HEK293T (cell line): Measurements from ENCODE around the gene APBB2.

ENCODE experiments used
- CTCF ChIA-PET: fragments of 350-600 bp; formaldehyde crosslinking; extraction: SDS; loops from one replicate; lab custom pipeline; 2021; ENCODE audit warnings: antibody characterized with exemption, inconsistent platforms; lab: Yijun Ruan, JAX
- POLR2A ChIA-PET: fragments of 350-600 bp; formaldehyde crosslinking; extraction: SDS; loops from one replicate; lab custom pipeline; 2020; ENCODE audit warnings: antibody characterized with exemption, inconsistent platforms; lab: Yijun Ruan, JAX
- DNase-seq: peaks from one replicate; pipeline ENCODE4 v3.0.0; 2012; ENCODE audit warnings: mixed read lengths; ENCODE audit errors: extremely low spot score
- ARNT ChIP-seq: fragments of 450-650 bp; IDR thresholded peaks from 2 replicates; pipeline ENCODE4 v1.6.1; 2017; ENCODE audit warnings: mild to moderate bottlenecking
- BHLHE40 ChIP-seq: fragments of 450-650 bp; IDR thresholded peaks from 2 replicates; pipeline ENCODE4 v1.6.1; 2016; ENCODE audit warnings: mild to moderate bottlenecking, moderate library complexity, borderline replicate concordance
- CTBP1 ChIP-seq: fragments of 450-650 bp; IDR thresholded peaks from 2 replicates; pipeline ENCODE4 v1.6.1; 2016; ENCODE audit warnings: borderline replicate concordance
- ELF4 ChIP-seq: fragments of 450-650 bp; IDR thresholded peaks from 2 replicates; pipeline ENCODE4 v1.6.1; 2017; ENCODE audit warnings: antibody characterized with exemption
- FOXA1 ChIP-seq: fragments of 450-650 bp; IDR thresholded peaks from 2 replicates; pipeline ENCODE4 v1.6.1; 2016; ENCODE audit warnings: mild to moderate bottlenecking
- FOXK2 ChIP-seq: fragments of 450-650 bp; IDR thresholded peaks from 2 replicates; pipeline ENCODE4 v1.6.1; 2016; ENCODE audit warnings: mild to moderate bottlenecking
- FOXM1 ChIP-seq: fragments of 450-650 bp; IDR thresholded peaks from 2 replicates; pipeline ENCODE4 v1.6.1; 2017; ENCODE audit warnings: mild to moderate bottlenecking, borderline replicate concordance
- HDGF ChIP-seq: fragments of 450-650 bp; IDR thresholded peaks from 2 replicates; pipeline ENCODE4 v1.6.1; 2017; ENCODE audit warnings: antibody characterized with exemption, borderline replicate concordance
- L3MBTL2 ChIP-seq: fragments of 450-650 bp; conservative IDR thresholded peaks from 2 replicates; pipeline ENCODE4 v1.6.1; 2016; ENCODE audit warnings: mild to moderate bottlenecking
- LEF1 ChIP-seq: fragments of 450-650 bp; IDR thresholded peaks from 2 replicates; pipeline ENCODE4 v1.6.1; 2017; ENCODE audit warnings: mild to moderate bottlenecking, borderline replicate concordance
- NFRKB ChIP-seq: fragments of 450-650 bp; IDR thresholded peaks from 2 replicates; pipeline ENCODE4 v1.6.1; 2016; ENCODE audit warnings: mild to moderate bottlenecking, moderate library complexity
- PKNOX1 ChIP-seq: fragments of 450-650 bp; IDR thresholded peaks from 2 replicates; pipeline ENCODE4 v1.6.1; 2016
- SP1 ChIP-seq: fragments of 450-650 bp; IDR thresholded peaks from 2 replicates; pipeline ENCODE4 v1.6.1; 2017
- SUZ12 ChIP-seq: fragments of 450-650 bp; IDR thresholded peaks from 2 replicates; pipeline ENCODE4 v1.6.1; 2016; ENCODE audit warnings: mild to moderate bottlenecking
- TARDBP ChIP-seq: fragments of 450-650 bp; IDR thresholded peaks from 2 replicates; pipeline ENCODE4 v1.6.1; 2016
- ZNF384 ChIP-seq: fragments of 450-650 bp; IDR thresholded peaks from 2 replicates; pipeline ENCODE4 v1.6.1; 2016

The APBB2 gene

GRCh38 chr4:41106694-41107419 is 107.5 kb downstream of the APBB2 start:
- TF ChIP-seq BHLHE40: no peak
- TF ChIP-seq FOXA1: no peak
- TF ChIP-seq PKNOX1: no peak
- no peak for TF ChIP-seq FOXM1
- TF ChIP-seq SP1: no peak
- no peak for TF ChIP-seq HDGF
- TF ChIP-seq TARDBP: no peak
- TF ChIP-seq ZNF384: no peak
- no peak for TF ChIP-seq NFRKB
- no peak for TF ChIP-seq L3MBTL2
- TF ChIP-seq ELF4: no peak
- no peak for TF ChIP-seq FOXK2
- no peak for TF ChIP-seq CTBP1
- TF ChIP-seq LEF1: no peak
- no peak for DNase-seq
- POLR2A ChIA-PET: no interaction called here
- CTCF ChIA-PET: no interaction called here

GRCh38 chr4:41106081-41106480 is 108.3 kb downstream of the APBB2 start:
- CTCF ChIA-PET: interaction anchor here (0.7 kb wide), 1 partner anchor 12 kb away, joined by 4 read pairs; no protein-coding TSS in a partner anchor

GRCh38 chr4:41104155-41104554 is 110.2 kb downstream of the APBB2 start:
- POLR2A ChIA-PET: no interaction called here
- CTCF ChIA-PET: no interaction called here
- no peak for TF ChIP-seq BHLHE40
- TF ChIP-seq L3MBTL2: no peak
- TF ChIP-seq FOXA1: no peak
- TF ChIP-seq ELF4: no peak
- TF ChIP-seq FOXM1: no peak
- no peak for TF ChIP-seq SUZ12
- no peak for TF ChIP-seq PKNOX1
- no peak for TF ChIP-seq CTBP1
- TF ChIP-seq ZNF384: no peak
- TF ChIP-seq FOXK2: no peak

More at GRCh38 chr4:41106081-41106480, 108.3 kb downstream of the APBB2 start:
- TF ChIP-seq ARNT: no peak
- TF ChIP-seq PKNOX1: no peak
- TF ChIP-seq HDGF: no peak
- no peak for TF ChIP-seq SP1
- no peak for TF ChIP-seq SUZ12
- TF ChIP-seq LEF1: no peak
- no peak for TF ChIP-seq ZNF384
- no peak for TF ChIP-seq FOXA1
- TF ChIP-seq BHLHE40: no peak
- TF ChIP-seq FOXK2: no peak
- TF ChIP-seq TARDBP: no peak
- TF ChIP-seq ELF4: no peak
- TF ChIP-seq L3MBTL2: no peak
- TF ChIP-seq FOXM1: no peak
- no peak for TF ChIP-seq CTBP1
- no peak for TF ChIP-seq NFRKB
- no peak for DNase-seq
- POLR2A ChIA-PET: no interaction called here

GRCh38 chr4:41103657-41104056 is 110.7 kb downstream of the APBB2 start:
- CTCF ChIA-PET: no interaction called here
- POLR2A ChIA-PET: no interaction called here
- TF ChIP-seq BHLHE40 (no peak), SP1 (no peak), HDGF (no peak), SUZ12 (no peak), NFRKB (no peak)
- DNase-seq: no peak

More at GRCh38 chr4:41104155-41104554, 110.2 kb downstream of the APBB2 start:
- DNase-seq: no peak

- TF ChIP-seq FOXM1 (no peak), CTBP1 (no peak), ARNT (no peak), FOXK2 (no peak), ELF4 (no peak), NFRKB (no peak), BHLHE40 (no peak), TARDBP (no peak), LEF1 (no peak), L3MBTL2 (no peak), ZNF384 (no peak), FOXA1 (no peak), HDGF (no peak), SUZ12 (no peak), PKNOX1 (no peak), SP1 (no peak)
- ChIA-PET POLR2A (no interaction called here), CTCF (no interaction called here)
- DNase-seq: no peak
Observed at GRCh38 chr4:41102414-41103092, 111.8 kb downstream of the APBB2 start.
